Coronary artery (tissue), 2 donors: ENCODE results near the gene TMEM141.

Source experiments
- DNase-seq: peaks from one replicate; pipeline ENCODE4 v3.0.0-alpha.2; 2017; ENCODE audit warnings: low spot score
- H3K27ac ChIP-seq, 2 donors: fragments of 200-600 bp; sonication (generic); one replicate each; pipeline ENCODE4 v1.5.1; 2016 to 2019
- H3K4me3 ChIP-seq: fragments of 200-600 bp; sonication (generic); 2 replicates; pipeline ENCODE4 v1.5.1; 2016; ENCODE audit warnings: mild to moderate bottlenecking, moderate library complexity
- TF ChIP-seq, protein P1 (sequence below): fragments of 200-600 bp; sonication (generic); IDR thresholded peaks from one replicate; pipeline ENCODE4 v1.5.1; 2019; ENCODE audit warnings: antibody characterized with exemption

Gene TMEM141

DNA sequence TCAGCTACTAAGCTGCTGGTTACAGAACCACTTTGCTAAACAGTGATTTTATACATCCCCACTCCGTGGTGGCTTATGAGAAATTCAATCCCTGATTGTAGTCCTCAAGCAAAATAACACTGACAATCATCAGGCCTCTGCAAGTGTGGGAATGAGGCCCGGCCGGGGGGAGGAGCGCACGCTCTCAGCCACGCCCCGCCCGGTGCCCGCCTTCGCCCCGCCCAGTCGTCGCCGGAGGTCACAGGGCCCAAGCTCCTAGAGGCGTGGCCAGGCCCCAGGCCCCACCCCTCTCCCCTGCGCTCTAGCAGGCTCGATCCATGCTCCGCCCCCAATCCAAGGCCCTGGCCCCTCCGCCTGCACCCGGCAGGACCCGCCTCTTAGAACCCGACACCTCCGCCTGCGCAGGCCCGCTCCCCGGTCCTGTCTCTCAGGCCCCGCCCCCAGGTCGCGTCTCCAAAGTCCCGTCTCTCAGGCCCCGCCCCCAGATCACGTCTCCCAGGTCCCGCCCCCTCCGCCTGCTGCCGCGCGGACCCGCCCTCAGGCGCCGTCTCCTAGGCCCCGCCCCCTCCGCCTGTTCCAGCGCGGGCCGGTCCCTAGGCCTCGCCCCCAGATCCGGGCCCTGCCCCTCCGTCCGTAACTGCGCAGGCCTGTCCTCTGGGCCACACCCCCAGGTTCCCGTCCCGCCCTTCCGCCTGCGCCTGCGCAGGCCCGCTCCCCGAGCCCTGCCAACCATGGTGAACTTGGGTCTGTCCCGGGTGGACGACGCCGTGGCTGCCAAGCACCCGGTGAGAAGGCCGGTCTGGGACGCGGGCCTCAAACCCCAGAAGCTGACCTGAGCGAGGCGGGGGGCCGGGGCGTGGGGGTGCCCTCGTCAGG, at the start of gene TMEM141:
Gene TMEM141, plus strand, starts transcription at position 705 of the 876 bp plus-strand sequence. Its CDS starts 27 bp downstream, at position 732.
- TF ChIP-seq, protein P1, sequence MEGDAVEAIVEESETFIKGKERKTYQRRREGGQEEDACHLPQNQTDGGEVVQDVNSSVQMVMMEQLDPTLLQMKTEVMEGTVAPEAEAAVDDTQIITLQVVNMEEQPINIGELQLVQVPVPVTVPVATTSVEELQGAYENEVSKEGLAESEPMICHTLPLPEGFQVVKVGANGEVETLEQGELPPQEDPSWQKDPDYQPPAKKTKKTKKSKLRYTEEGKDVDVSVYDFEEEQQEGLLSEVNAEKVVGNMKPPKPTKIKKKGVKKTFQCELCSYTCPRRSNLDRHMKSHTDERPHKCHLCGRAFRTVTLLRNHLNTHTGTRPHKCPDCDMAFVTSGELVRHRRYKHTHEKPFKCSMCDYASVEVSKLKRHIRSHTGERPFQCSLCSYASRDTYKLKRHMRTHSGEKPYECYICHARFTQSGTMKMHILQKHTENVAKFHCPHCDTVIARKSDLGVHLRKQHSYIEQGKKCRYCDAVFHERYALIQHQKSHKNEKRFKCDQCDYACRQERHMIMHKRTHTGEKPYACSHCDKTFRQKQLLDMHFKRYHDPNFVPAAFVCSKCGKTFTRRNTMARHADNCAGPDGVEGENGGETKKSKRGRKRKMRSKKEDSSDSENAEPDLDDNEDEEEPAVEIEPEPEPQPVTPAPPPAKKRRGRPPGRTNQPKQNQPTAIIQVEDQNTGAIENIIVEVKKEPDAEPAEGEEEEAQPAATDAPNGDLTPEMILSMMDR: no peak
- peak within 1 kb of the TSS; percentile 83 to 97 for H3K27ac ChIP-seq
- peak within 1 kb of the TSS; percentile 93 for H3K4me3 ChIP-seq
- DNase-seq: peak; percentile 100

DNA sequence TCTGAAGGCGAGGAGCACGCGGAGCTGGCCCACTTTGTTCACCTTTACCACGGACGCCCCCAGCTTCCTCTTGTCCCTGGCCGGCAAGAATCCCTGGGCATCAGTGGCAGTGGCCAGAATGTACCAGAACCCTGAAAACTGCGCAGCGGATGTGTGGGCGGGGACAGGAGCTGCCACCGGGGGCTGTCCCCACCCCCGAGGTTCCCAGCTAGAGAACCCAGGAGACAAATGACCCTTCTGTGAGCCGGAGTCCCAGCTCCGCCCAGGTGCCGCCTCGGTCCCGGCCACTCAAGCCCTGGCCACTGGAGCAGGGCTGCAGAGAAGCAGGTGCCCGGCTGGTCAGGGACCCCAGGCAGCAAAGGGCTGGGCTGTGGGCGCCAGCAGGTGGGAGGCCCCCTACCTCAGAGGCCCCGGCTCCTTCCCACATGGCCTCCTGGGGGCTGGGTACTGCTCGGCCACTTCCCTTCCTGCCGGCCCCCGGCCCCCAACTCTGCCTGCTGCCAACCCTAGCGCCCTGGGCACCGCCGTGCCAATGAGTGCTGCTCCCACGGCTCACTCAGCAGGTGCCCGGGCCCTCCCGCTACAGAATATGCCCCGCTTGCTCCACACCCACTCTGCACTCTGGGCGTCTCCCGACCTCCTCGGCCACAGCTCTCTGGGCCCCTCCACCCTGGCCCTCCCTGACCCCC, 49.1 kb upstream of the TMEM141 start:
- Histone ChIP-seq H3K27ac (no peak overlapping the region), H3K4me3 (peak overlapping the region; percentile 28)
- no peak for DNase-seq
- TF ChIP-seq, protein P1: no peak

DNA sequence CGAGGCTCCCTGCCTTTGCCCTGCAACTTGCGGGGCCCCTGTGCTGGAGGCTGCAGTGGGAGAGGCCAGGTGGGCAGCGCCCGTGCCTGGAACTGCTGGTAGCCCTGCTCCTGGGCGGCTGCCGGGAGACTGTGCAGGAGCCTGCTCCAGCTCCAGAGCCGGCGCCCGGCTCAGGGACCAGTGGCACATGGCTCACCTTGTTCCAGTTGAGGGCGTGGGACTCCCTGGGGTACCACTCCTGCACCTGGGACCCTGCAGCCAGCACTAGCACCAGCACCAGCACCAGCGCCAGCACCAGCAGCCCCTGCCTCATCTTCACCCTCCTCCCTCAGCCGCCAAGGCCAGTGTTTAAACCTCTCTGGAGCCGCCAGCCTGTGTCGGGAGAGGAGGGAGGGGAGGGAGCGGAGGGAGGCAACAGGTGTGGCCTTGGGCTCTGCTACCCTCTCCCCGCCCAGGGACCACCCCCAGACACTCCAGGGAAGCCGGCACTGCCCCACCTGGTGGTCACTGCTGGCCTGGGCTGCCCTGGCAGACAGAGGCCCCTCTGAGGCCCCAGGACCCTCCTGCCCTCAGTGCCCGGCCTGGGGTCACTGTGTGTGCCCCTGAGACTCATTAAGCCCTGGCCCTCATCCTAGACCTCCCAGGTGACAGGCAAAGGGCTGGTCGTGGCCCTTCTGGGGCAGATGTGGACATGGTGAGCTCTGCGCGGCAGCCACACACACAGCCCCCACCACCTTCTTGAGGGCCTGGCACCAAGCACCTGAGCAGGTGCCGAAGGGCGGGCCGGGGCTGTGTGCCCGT, 48.4 kb upstream of the TMEM141 start, which contains the start of gene LCN10:
Gene LCN10, minus strand, starts transcription at position 350 of the 801 bp plus-strand sequence. Its CDS starts 37 bp downstream, at position 313.
- Histone ChIP-seq H3K4me3 (peak within 1 kb of the TSS; percentile 28), H3K27ac (no peak within 1 kb of the TSS)

DNA sequence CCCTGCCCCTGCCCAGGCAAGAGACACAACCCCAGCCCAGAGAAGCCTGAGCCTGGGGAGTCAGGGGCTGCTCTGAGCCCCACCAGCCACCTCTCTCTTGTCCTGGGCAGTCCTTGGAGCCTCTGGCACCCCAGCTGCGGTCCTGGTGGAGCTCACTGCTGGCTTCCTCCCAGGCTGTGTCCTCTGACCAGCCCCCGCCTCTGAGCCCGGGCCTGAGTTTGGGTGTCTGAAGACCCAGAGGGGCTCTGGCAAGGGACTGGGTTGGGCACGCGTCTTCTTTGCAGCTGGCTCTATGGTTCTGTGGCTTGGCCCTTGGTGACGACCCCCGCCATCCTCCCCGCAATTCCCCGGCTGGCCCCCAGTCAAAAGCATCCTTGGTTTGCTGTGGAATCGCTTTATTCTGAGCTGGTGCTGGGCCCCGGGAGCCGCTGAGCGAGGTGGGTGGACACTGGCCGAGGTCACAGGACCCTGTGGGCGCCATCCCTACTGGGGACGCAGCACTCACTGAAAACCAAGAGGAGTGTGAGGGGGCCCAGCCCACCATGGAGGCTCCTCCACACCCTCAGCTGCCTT, 47.4 kb upstream of the TMEM141 start:
- TF ChIP-seq, protein P1: no peak
- no peak for DNase-seq
- H3K27ac ChIP-seq: no peak overlapping the region
- H3K4me3 ChIP-seq: no peak overlapping the region

More for the DNA sequence above, 48.4 kb upstream of the TMEM141 start, which contains the start of gene LCN10:
- TF ChIP-seq, protein P1: no peak
- no peak for DNase-seq

DNA sequence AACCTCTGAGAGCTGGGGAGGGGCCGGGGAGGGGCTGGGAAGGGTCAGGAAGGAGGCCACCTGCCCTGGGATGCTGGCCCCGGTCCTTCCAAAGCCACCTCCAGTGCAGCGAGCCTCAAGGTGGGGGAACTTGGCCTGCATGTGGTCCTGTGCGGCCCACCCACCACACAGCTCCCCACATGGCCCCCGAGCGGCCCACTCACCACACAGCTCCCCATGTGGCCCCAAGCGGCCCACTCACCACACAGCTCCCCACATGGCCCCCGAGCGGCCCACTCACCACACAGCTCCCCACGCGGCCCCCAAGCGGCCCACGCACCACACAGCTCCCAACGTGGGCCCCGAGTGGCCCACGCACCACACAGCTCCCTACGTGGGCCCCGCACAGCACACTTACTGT, 46.4 kb upstream of the TMEM141 start:
- H3K27ac ChIP-seq: no peak overlapping the region
- H3K4me3 ChIP-seq: peak overlapping the region; percentile 14
- DNase-seq: no peak
- TF ChIP-seq, protein P1: no peak

DNA sequence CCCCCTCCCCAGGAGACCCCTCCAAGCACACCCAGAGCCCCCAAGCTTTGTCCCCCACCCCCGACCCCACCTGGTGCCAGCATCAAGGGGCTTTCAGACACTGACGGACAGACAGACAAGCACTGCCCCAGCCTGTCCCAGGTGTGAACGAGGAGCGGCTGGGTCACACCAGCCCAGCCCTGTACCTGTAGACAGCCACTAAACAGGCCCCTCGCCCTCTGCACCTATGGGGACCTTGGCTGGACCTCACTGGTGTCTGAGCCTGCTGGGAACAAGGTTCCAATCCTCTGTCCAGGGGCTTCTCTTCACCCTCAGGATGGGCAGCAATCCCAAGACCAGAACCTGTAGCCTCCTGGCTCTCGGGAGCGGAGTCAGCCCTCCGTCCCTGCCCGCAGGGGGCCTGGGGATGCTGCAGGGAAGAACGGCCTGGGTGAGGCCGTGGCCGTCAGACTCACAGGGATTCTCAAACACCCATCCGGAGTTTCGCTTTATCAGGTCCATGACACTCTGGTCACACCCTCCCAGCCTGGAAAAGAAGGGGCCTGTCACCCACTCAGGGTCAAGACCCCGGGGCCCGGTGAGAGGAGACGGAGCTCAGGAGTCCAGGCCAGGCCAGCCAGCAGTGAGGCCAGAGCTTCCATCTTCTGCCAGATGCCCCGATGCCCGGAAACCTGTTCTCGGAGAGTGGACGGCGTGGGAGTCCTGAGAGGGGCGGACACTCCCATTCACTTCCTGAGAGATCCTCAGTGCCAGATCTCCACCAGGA, 45.6 kb upstream of the TMEM141 start:
- H3K4me3 ChIP-seq: peak overlapping the region; percentile 14
- H3K27ac ChIP-seq: peak overlapping the region in 1 of 2 donors; percentile 13
- DNase-seq: no peak
- TF ChIP-seq, protein P1: no peak
